Body of pancreas (tissue), 4 donors: ENCODE results near the gene GORASP2.

Experiments used
- CTCF ChIP-seq, 7 experiments: fragments of 450-650 bp in 4 of 7; fragments of 200-600 bp in 3 of 7; sonication (generic) in 3 of 7; IDR thresholded peaks; one replicate each; pipeline ENCODE4 v1.5.1; 2016 to 2019; ENCODE audit warnings: antibody characterized with exemption in 7 of 7
- POLR2A ChIP-seq, 3 donors: fragments of 450-650 bp; IDR thresholded peaks; one replicate each; pipeline ENCODE4 v1.6.1; 2016; ENCODE audit warnings: antibody characterized with exemption in 3 of 3, mild to moderate bottlenecking in 2 of 3

- TF ChIP-seq CTCF (IDR thresholded peaks at IDR 0.05) (no peak), POLR2A (IDR thresholded peaks at IDR 0.05) (no peak)
Measured at GRCh38 chr2:170968205-170969003, 39.4 kb downstream of the GORASP2 start.
